HG03159 (cell line): Measurements from ENCODE around the gene GATA3.
"Not testable (repeated sequence)": the region's sequence is repeated elsewhere in the genome, so short reads cannot be mapped to it uniquely, and the experiment has no call there.

Source experiments
- ATAC-seq: cut with Tn5 transposase; IDR thresholded peaks from one replicate; pipeline ENCODE4 v1.9.1; 2021; ENCODE audit warnings: mild to moderate bottlenecking, moderate library complexity; ENCODE audit not compliant: unreplicated experiment

The GATA3 gene

DNA sequence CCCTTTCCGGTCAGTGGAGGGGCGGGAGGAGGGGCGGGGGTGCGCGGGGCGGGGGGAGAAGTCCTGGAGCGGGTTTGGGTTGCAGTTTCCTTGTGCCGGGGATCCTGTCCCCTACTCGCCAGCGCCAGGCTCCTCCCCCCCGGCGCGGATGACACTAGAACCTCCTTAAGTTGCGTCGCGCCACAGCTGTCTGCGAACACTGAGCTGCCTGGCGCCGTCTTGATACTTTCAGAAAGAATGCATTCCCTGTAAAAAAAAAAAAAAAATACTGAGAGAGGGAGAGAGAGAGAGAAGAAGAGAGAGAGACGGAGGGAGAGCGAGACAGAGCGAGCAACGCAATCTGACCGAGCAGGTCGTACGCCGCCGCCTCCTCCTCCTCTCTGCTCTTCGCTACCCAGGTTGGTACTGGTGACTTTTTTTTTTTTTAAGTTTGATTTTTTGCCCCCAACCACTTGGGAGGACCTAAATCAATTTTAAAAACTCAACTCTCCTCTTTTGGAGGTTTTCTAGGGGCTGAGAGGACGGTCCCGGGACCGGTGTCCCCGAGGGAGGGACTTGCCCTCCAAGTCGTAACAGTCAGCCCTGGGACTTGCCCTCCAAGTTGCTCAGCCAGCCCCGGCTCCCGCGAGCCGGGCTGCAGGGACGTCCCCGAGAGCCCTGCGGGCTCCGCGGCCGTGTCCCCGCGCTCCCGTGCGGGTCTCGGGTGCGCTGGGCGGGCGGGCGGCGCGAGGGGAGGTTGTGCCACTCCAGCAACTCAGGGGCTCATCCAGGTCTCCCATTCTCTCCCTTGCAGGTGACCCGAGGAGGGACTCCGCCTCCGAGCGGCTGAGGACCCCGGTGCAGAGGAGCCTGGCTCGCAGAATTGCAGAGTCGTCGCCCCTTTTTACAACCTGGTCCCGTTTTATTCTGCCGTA, at the start of gene GATA3:
Gene GATA3, plus strand, starts transcription at position 195 of the 914 bp plus-strand sequence. CDS start 968 bp downstream, outside the sequence.
- ATAC-seq: peak; percentile 41

DNA sequence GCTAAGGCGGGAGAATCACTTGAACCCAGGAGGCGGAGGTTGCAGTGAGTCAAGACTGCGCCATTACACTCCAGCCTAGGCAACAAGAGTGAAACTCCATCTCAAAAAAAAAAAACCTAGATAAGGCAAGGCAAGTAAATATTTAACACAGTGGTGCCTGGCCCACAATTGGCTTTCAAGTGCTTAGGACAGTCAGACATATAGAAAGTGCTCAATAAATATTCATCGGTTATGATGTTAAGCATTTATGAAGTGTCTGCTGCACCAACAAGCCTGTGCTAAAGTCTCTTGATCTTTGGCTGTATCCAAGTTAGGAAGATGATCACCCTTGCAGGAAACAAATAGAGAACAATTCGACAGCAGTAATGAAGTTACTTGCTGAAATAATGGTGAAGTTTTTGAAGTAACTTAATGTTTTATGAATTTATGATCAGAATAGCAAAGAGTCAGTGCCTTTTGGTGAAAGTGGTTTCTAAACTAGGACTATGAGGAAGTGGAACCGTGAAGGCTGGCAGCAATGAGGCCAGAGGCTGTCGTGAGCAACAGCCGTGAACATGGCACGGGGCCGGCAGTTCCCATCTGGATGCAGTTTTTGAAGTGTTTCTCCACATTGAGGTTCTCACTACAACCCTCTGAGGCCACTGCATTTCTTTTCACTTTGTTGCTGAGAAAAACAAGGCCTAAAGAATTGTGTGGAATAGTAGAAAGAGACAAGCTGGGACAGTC, 48.1 kb upstream of the GATA3 start:
- peak; percentile 82 for ATAC-seq

GRCh38 chr10:8009031-8009430, 45.5 kb upstream of the GATA3 start:
- ATAC-seq: no peak

- no peak for ATAC-seq
Measured at GRCh38 chr10:8013006-8013405, 41.5 kb upstream of the GATA3 start.

DNA sequence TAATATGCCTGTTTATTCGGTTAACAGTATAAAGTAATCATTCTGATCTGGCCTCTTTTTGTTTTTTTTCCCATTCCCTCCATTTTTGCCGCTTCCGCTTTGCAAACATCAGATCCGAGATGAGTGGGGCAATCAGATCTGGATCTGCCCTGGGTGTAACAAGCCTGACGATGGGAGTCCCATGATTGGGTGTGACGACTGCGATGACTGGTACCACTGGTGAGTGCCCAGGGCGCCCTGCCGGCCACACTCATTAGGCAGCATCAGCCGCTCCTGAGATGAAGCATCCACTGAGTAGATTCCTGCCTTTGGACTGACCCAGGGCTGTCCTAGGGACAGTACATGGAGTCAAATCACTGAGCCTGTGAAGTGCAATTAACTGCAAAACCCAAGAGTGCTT, 40.9 kb upstream of the GATA3 start:
- ATAC-seq: no peak

DNA sequence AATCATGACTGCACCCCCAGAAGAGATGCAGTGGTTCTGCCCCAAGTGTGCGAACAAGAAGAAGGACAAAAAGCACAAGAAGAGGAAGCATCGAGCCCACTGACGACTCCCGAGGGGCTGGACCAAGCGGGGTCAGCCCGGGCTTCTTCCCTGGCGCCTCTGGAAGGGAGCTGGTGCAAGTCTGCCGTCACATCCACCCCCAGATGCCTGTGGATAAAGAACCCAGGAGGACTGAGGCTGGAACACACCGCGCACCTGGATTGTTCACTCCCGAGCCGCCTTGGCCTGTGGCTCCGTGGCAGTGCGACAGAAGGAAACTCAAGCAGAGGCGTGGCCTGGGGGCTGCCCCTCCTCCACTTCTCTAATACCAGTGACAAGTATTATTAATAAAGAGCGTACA, 39.8 kb upstream of the GATA3 start:
- no peak for ATAC-seq

DNA sequence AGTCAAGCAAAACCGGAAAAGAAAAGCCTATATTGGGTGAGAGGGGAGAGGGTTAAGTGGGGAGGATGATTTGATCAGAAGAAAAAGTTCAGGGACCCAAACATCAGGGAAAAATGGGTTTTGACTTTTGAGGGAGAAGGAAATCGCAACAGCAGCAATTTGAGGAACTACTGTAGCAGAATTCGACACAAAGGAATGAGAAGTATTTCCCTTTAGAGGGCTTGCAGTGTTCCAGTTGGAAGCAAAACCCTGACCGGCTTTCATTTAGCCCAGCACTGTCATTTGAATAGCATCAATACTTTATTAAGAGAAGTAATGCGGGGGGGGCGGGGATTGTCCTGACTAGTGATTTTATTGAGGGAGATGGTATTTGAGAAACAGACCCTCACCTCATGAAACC, 37.2 kb upstream of the GATA3 start:
- no peak for ATAC-seq

GRCh38 chr10:8023321-8023720, 31.2 kb upstream of the GATA3 start:
- no peak for ATAC-seq

DNA sequence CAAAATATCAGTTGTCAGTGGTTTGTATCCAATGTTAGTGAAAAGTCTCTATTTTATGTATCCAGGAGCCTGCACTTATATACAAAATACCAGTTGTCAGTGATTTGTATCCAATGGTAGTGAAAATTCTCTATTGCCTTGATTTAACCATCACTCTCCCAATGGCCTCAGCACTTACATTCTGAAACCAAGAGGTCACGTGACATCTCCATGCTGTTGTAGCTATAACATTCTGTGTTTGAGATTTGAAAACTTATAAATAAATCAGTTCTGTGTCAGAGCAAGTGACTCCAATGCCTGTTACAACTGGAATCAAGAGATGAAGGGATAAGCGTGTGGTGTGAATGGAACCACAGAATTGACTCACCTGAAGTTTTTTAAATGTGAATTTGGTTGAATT, 30.6 kb upstream of the GATA3 start:
- no peak for ATAC-seq

DNA sequence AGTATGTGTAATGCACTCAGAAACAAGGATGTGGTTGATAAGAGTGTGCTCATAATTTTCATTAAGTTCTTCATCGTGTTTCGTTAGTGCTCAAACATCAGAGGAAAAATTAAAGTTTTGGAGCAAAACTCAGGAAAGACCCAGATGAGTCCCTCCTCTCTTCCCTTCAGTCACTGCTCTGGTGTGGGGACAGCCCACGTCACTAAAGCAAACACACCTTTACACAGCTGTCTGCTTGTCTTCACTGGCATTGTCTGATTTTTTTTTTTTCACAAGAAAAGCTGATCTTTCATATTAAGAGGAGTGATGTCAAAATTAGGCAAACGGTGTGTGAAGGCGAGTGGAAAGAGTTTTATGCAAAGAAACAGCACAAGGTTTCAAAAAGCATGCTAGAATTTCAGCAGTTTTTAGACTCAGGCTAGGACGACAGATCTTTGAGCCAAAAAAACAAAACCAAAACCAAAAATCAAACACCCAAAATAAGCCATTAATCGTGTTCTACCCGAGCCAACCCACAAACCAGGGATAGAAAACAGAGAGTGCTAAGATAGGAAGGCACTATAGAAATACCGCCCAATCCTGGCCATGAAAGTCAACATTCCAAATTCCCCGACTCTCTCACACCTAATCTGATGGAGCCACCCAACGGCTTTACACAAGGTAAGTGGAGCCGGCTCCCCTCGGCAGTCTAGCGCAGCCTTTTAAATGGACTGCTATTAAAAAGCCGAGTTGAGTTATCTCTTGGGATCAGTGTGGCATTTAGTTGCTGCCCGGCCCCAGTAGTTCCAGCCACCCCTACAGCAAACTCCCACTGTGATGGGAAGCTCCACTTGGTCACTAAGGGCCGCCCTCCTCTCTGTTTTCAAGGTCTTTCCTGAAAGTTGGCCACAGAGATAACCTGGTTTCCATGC, 27.9 kb upstream of the GATA3 start:
- no peak for ATAC-seq

- not testable (repeated sequence) for ATAC-seq
Measured at GRCh38 chr10:8031211-8031610, 23.3 kb upstream of the GATA3 start.

DNA sequence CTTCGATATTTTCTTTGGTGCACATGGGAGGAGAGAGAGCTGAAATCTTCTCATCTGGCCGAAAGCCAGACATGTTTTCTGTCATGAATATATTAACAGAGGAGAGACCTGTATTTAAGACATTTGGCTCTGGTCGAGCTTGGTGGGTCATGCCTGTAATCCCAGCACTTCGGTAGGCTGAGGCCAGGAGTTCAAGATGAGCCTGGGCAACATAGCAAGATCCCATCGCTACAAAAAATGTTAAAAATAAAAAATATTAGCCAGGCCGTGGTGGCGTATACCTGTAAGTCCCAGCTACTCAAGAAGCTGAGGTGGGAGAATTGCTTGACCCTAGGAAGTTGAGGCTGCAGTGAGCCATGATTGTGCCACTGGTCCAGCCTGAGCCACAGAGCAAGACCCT, 21.9 kb upstream of the GATA3 start:
- no peak for ATAC-seq

DNA sequence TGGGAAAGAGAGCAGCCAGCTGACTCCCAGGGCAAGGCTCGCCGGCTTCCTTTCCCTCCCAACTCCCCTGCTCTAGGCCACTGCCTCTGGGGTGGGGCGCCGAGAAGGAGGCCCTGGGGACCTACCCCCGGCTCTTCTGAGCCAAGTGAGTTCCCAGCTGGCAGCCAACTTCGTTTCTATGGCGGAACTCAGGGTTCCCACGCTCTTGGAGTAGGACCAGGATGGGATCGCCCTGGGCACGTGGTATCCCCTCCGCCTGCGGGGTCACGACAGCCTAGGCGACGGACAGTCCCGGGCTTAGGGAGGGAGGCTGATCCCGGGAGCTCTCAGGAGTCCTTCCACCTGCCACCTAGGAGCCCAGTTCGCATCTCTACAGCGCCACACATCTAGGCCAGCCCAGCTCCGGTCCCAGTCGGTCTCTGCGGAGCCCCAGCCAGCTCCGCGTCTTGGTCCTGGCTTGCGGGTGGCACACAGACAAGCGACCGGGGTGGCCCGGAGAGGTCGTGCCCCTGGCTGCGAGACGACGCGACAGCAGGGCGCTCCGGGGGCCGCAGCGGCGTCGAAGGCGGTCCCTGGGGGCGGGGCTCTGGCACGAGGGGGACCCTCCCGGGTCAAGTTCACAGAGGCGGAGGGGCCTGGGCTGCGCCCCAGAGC, 20.5 kb upstream of the GATA3 start:
- ATAC-seq: no peak

GRCh38 chr10:8034466-8035005, 20.0 kb upstream of the GATA3 start:
- ATAC-seq: no peak

DNA sequence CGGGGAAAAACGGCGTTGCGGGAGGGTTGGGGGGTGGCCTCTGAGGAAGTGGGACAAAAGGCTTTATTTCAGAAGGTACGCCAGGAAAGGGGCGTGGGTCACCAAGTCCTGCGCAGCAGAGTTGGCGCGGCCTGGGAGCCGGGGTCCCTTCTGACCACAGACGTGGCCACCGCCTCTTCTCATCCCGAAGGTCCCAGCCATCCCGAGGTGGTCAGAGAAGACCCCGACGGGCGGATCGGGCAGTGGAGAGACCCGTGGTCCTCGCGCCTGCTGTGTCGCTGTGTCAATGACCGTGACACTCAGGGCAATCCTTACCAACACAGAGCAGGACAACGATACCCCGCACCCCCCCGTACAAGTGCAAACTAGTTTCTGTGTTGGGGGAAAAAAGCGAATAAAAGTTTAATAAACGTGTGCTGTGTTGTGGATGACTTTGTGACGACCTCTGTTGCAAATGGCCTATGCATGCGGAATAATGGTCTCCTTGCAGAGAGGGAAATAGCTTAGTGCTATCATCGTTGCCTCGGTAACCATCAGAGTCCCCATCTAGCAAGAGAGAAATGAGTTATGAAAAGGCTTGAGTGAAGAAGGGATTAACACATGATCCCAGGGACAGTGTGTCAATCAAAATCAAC, 19.4 kb upstream of the GATA3 start:
- ATAC-seq: no peak

- no peak for ATAC-seq
Measured at GRCh38 chr10:8035641-8036470, 18.6 kb upstream of the GATA3 start.

- ATAC-seq: no peak
Measured at GRCh38 chr10:8036506-8037198, 17.8 kb upstream of the GATA3 start.

- no peak for ATAC-seq
Measured at GRCh38 chr10:8037199-8037801, 17.2 kb upstream of the GATA3 start.
